ENCODE measurements around the gene NACC2.

DNA sequence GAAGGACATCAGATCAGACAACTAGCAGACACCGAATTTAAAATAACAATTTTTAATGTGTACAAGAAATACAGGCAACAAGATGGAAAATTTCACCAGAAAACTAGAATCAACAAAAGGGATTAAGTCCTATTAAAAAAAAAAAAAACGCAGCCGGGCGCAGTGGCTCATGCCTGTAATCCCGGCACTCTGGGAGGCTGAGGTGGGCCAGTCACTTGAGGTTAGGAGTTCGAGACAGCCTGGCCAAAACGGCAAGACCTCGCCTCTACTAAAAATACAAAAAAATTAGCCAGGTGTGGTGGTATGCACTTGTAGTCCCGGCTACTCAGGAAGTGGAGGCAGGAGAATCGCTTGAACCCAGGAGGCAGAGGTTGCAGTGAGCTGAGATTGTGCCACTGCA is 69.6 kb downstream of the NACC2 start:
- TF ChIP-seq, protein P1, sequence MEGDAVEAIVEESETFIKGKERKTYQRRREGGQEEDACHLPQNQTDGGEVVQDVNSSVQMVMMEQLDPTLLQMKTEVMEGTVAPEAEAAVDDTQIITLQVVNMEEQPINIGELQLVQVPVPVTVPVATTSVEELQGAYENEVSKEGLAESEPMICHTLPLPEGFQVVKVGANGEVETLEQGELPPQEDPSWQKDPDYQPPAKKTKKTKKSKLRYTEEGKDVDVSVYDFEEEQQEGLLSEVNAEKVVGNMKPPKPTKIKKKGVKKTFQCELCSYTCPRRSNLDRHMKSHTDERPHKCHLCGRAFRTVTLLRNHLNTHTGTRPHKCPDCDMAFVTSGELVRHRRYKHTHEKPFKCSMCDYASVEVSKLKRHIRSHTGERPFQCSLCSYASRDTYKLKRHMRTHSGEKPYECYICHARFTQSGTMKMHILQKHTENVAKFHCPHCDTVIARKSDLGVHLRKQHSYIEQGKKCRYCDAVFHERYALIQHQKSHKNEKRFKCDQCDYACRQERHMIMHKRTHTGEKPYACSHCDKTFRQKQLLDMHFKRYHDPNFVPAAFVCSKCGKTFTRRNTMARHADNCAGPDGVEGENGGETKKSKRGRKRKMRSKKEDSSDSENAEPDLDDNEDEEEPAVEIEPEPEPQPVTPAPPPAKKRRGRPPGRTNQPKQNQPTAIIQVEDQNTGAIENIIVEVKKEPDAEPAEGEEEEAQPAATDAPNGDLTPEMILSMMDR (IDR thresholded peaks at IDR 0.05): no peak
- TF ChIP-seq POLR2A (IDR thresholded peaks at IDR 0.05): no peak
